Purkinje cell (primary cell): ENCODE data around the gene GVQW3. TPM values are rescaled to one million over a fixed set of nuclear protein-coding genes. Genes with fewer than 3 reads are reported as not detected.

Experiments
- polyA plus RNA-seq: library from polyadenylated mRNA; unstranded; fragments of >200 nt; fragmentation: Nextera tagmentation; gene quantifications from 2 replicates; pipeline ENCODE4 v1.2.1, GENCODE V29; 2014

Gene GVQW3
- 0.80 and 3.0 TPM in 2 replicates for polyA plus RNA-seq

DNA sequence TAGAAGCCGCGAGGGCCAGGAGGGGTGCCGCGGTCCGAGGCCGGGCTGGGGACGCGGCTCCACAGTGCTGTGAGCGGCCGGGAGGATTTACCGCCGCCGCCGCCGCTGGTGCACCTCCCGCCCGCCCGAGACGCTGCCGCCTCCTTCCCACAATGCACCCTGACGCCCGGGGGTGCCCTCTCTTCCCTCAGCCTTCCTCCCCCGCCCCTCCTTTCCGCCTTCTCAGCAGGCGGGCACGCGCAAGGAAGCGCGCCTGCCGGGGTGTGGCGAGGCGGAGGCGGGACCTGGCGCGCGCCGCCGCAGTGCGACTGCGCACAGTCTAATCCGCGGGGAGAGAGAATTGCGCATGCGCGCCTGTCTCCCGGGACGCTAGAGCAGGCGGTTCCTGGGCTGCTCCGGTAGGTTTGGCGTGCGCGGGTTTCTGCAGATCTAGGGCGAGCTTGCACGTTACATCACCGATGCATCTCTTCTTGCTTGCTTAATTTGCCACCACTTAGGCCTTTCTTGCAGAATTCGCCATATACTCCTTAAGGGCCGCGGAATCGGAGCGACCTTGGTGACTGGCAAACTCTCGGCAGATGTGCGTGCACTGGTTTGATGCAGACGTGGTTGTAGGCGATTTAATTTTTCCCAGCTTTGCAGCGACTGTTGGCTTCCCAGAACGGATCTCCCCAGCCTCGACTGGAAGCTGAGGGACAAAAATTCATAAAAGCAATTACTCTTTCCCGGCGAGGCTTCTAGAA, at the start of gene GVQW3, which contains the start of gene THAP12:
Gene GVQW3 (plus strand): TSS at position 347 of the 743 bp plus-strand sequence. CDS start 506 bp downstream, outside the sequence.
Gene THAP12 (minus strand): TSS at position 156 of the 743 bp plus-strand sequence. CDS start 296 bp downstream, outside the sequence.

DNA sequence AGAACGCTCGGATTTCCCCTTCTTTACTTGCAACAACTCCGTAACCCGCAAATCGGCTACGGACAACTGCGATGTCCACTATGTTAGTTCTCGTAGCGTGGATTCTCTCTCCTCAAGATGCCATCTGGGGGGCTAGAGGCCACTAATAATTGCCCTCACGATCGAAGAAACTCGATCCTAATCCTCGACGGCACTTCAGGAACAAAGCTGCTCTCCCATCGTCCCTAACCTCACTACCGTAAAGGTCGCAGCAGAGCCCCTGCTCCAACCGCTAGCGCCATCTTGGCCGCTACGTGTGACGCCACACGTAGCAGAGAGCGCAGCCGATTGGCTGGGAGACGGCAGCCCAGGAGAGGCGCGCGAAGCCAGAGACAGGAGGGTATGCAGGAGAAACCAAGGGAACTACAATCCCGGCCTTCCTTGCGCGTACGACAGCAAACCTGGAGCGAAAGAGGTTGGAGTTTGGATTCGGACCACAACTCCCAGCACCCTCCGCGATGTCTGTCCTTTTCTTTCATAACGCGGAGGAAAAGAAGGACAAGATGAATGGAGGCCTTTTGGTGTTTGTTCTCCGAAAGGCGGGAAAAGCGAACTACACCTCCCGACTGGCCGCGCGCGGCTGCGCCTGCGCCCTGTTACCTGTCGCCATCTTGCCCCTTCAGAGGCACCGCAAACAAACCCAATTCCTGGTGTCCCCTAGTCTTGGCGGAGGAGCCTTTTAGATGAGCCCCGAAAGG, 63.4 kb downstream of the GVQW3 start, which contains the start of gene EMSY:
Gene EMSY (plus strand): TSS at position 635 of the 737 bp plus-strand sequence. CDS start 1,921 bp downstream, outside the sequence.

Other genes starting within 250 kb of the GVQW3 start
- 10.8 and 14.9 TPM in 2 replicates for gene WNT11, start 174.8 kb upstream of the GVQW3 start, polyA plus RNA-seq
- gene THAP12, start 191 bp upstream of the GVQW3 start, polyA plus RNA-seq, result 34.4 and 51.0 TPM in 2 replicates
- gene EMSY, start 63.7 kb downstream of the GVQW3 start, polyA plus RNA-seq, result 19.4 and 20.5 TPM in 2 replicates